OCI-LY3 (cell line): Measurements from ENCODE around the gene KRT73.

ENCODE experiments used
- H2AFZ ChIP-seq: fragments of 200-600, 300-600 bp; shearing (Covaris generic); 2 replicates; pipeline ENCODE4 v1.6.0; 2014; ENCODE audit warnings: antibody characterized with exemption, low read depth, low read length
- H3K27ac ChIP-seq: fragments of 200-600, 300-600 bp; sonication (generic); 2 replicates; pipeline ENCODE4 v1.5.1; 2014; ENCODE audit warnings: mild to moderate bottlenecking, low read length, moderate library complexity, mixed read lengths
- H3K27me3 ChIP-seq: fragments of 200-600, 300-600 bp; sonication (generic); 2 replicates; pipeline ENCODE4 v1.6.1; 2014; ENCODE audit warnings: low read depth, low read length, mixed read lengths
- H3K36me3 ChIP-seq: fragments of 200-600, 300-600 bp; sonication (generic); replicated peaks from 2 replicates; pipeline ENCODE3; 2014; ENCODE audit warnings: low read depth, low read length, mixed read lengths
- H3K4me1 ChIP-seq: fragments of 300-600, 200-600 bp; sonication (generic); 2 replicates; pipeline ENCODE4 v1.6.1; 2014; ENCODE audit warnings: low read length, mixed read lengths
- H3K4me2 ChIP-seq: fragments of 200-600, 300-600 bp; sonication (generic); 2 replicates; pipeline ENCODE4 v1.6.1; 2014; ENCODE audit warnings: low read length, mixed read lengths
- H3K4me3 ChIP-seq: fragments of 300-600, 200-600 bp; sonication (generic); 2 replicates; pipeline ENCODE4 v1.5.1; 2014; ENCODE audit warnings: antibody characterized with exemption, mild to moderate bottlenecking, low read length, moderate library complexity
- H3K79me2 ChIP-seq: fragments of 300-600, 200-600 bp; shearing (Covaris generic); 2 replicates; pipeline ENCODE4 v1.6.1; 2014; ENCODE audit warnings: mild to moderate bottlenecking, low read length, mixed read lengths
- H3K9ac ChIP-seq: fragments of 300-600, 200-600 bp; shearing (Covaris generic); 2 replicates; pipeline ENCODE4 v1.6.0; 2014; ENCODE audit warnings: mild to moderate bottlenecking, low read length, moderate library complexity
- H3K9me3 ChIP-seq: fragments of 200-600, 300-600 bp; shearing (Covaris generic); 2 replicates; pipeline ENCODE4 v1.6.1; 2014; ENCODE audit warnings: low read length, mixed read lengths; ENCODE audit not compliant: insufficient read depth
- H4K20me1 ChIP-seq: fragments of 200-600, 300-600 bp; sonication (generic); 2 replicates; pipeline ENCODE4 v1.6.1; 2016; ENCODE audit warnings: low read length, mixed read lengths; ENCODE audit not compliant: insufficient read depth
- CTCF ChIP-seq: fragments of 200-600, 300-600 bp; sonication (generic); IDR thresholded peaks from 2 replicates; pipeline ENCODE4 v1.5.1; 2014; ENCODE audit warnings: antibody characterized with exemption, low read length, low read depth
- EZH2phosphoT487 ChIP-seq: fragments of 200-600 bp; shearing (Covaris generic); IDR thresholded peaks from 2 replicates; pipeline ENCODE4 v1.6.1; 2018; ENCODE audit warnings: antibody characterized with exemption, mixed run types, low read depth

KRT73 gene

DNA sequence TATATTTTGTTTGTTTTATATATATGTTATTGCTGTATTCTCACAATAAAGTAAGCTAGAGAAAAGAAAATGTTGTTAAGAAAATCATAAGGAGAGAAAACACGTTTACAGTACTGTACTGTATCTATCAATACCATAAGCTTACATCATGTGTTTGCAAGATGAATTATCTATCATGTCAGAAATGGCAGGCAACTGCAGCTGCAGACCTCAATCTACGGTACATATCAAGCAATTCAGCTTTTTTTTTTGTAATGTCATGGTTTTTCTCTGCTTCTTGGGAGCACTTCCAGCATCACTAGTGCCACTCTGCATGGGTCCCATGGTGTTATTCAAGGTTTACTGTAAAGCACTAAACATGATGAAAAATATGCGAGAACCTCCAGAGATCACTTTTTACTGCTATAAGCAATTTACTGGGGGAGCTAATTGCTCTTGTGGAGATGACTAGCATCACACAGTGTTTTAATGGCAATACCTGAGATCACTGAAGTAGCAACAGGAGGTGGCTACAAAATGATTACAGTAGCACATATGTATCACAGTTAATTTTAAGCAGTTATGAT is 42.7 kb upstream of the KRT73 start:
- Histone ChIP-seq H3K4me2 (no peak overlapping the region), H4K20me1 (no peaks in the 10 kb centered on the region), H3K4me1 (no peaks in the 10 kb centered on the region), H2AFZ (no peak overlapping the region), H3K9me3 (no peaks in the 10 kb centered on the region), H3K4me3 (no peak overlapping the region), H3K36me3 (no peaks in the 10 kb centered on the region), H3K27ac (no peak overlapping the region), H3K9ac (no peak overlapping the region), H3K79me2 (no peaks in the 10 kb centered on the region), H3K27me3 (peaks cover 63% of the 10 kb centered on the region)
- TF ChIP-seq CTCF, result no peak
- no peak for TF ChIP-seq EZH2phosphoT487

DNA sequence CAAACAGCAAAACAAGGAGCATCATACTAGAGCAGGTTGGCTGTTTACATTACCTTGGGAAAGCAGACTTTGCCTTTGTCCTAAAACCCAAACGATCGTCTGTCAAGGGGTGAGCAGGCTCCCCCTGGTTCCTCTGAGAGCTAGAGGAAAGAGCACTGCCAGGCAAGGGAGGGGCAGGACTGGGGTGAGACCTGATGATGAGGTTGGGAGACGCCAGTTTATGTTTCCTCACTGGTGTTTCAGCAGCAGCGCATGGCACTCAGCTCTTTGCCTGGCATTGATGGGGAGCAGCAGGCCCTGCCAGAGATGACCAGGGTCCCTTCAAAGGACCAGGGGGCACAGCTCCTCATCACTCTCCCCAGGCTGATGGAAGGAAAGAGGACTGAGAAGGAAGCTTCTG is 41.6 kb upstream of the KRT73 start:
- no peak overlapping the region for H2AFZ ChIP-seq
- no peak overlapping the region for H3K9ac ChIP-seq
- no peak overlapping the region for H3K4me2 ChIP-seq

DNA sequence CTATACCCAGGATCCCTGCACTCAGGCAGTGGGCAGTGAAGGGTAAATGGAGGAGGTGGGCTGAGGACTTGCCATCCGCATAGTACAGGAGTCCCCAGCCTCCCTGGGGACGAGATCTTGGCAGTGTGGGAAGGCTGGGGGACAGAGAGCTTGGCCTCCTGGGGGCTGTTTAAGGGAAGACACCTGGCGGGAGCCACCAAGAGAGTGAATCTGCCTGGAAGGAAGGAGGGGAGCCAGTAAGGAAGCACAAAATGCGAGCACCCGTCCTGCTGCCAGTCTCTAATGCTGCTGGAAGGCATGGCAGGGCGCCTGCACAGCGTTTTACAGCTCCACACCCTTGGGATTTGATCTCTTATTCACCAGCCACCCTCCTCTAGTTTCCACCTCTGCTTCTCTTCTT is 41.0 kb upstream of the KRT73 start:
- TF ChIP-seq EZH2phosphoT487 (no peak), CTCF (no peak)
- Histone ChIP-seq H3K27me3 (peaks cover 64% of the 10 kb centered on the region), H3K9ac (no peak overlapping the region), H3K36me3 (no peaks in the 10 kb centered on the region), H4K20me1 (no peaks in the 10 kb centered on the region), H3K4me1 (no peaks in the 10 kb centered on the region), H3K79me2 (no peaks in the 10 kb centered on the region), H2AFZ (no peak overlapping the region), H3K9me3 (no peaks in the 10 kb centered on the region), H3K4me2 (no peak overlapping the region), H3K4me3 (no peak overlapping the region), H3K27ac (no peak overlapping the region)

More for the DNA sequence above, 41.6 kb upstream of the KRT73 start:
- peaks cover 63% of the 10 kb centered on the region for H3K27me3 ChIP-seq
- no peak overlapping the region for H3K27ac ChIP-seq
- no peak overlapping the region for H3K4me3 ChIP-seq
- TF ChIP-seq EZH2phosphoT487 (no peak), CTCF (no peak)
- no peaks in the 10 kb centered on the region for H3K79me2 ChIP-seq
- H4K20me1 ChIP-seq, result no peaks in the 10 kb centered on the region
- H3K9me3 ChIP-seq, result no peaks in the 10 kb centered on the region
- no peaks in the 10 kb centered on the region for H3K4me1 ChIP-seq
- H3K36me3 ChIP-seq, result no peaks in the 10 kb centered on the region

DNA sequence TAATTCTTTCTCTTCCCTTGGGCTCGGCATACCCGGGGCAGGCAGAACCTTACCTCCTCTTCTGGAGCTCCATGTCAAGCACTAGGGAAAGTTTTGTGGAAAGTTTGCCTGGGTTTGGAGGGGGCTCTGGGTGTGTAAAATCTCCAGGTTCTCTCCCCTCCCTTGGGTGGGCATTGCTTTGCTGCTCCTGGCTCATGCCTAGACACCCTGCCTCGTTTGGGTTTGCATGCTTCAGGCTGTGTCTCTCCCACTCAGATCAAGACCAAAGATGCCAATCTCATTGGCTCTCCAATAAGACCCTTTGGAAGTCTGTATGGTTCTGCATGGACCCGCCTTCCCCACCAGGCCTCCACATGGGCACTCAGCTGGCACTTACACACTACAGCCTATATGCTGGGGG is 39.8 kb upstream of the KRT73 start:
- H2AFZ ChIP-seq, result no peak overlapping the region
- H3K79me2 ChIP-seq, result no peaks in the 10 kb centered on the region
- no peak overlapping the region for H3K9ac ChIP-seq
- peaks cover 54% of the 10 kb centered on the region for H3K27me3 ChIP-seq
- no peak overlapping the region for H3K27ac ChIP-seq
- H3K9me3 ChIP-seq, result no peaks in the 10 kb centered on the region
- no peaks in the 10 kb centered on the region for H4K20me1 ChIP-seq
- no peak for TF ChIP-seq EZH2phosphoT487
- no peak for TF ChIP-seq CTCF
- H3K4me2 ChIP-seq, result no peak overlapping the region
- no peaks in the 10 kb centered on the region for H3K36me3 ChIP-seq
- H3K4me3 ChIP-seq, result no peak overlapping the region
- no peaks in the 10 kb centered on the region for H3K4me1 ChIP-seq
